ENCODE measurements around the gene STXBP1. TPM values are rescaled to one million over a fixed set of nuclear protein-coding genes. Genes with fewer than 3 reads are reported as not detected.

The STXBP1 gene
- total and polyA plus RNA-seq, 2 of the 8 experiments (the other 6 are each of a cell fraction or from before 2014, with no cell fraction given), result 11.5 to 60.9 TPM

GRCh38 chr9:127735530-127736185, 123.6 kb downstream of the STXBP1 start:
- FAIRE-seq, result no peak
- CTCF ChIA-PET (ENCODE audit: partially characterized antibody), result interaction anchor here (0.9 to 4.1 kb wide), 28 partner anchors 11 to 233 kb away, joined by 3 to 34 read pairs (median 8); partner anchors contain the start of genes CDK9, CFAP157, PTRH1 and ST6GALNAC4

More at GRCh38 chr9:127735530-127736185, 123.6 kb downstream of the STXBP1 start:
- TF ChIP-seq ATF3 (IDR thresholded peaks at IDR 0.05; ENCODE audit: insufficient read depth, low read depth, low read length) (no peak), YY1 (IDR thresholded peaks at IDR 0.05; ENCODE audit: low read depth, low read length) (no peak), ASH2L (IDR thresholded peaks at IDR 0.05; ENCODE audit: low read length) (peak; percentile 3), EP300 (IDR thresholded peaks at IDR 0.05; ENCODE audit: borderline replicate concordance in 1 of 2, low read depth in 2 of 2, low read length in 2 of 2) (no peak), RXRA (IDR thresholded peaks at IDR 0.05; ENCODE audit: insufficient read depth, low read depth, low read length) (no peak)
- Histone ChIP-seq H3K23me2 (ENCODE audit: low read depth, low read length) (0 out of 2 replicates have a peak, but pooled peaks cover 2% of the 10 kb centered on the region), H2BK20ac (ENCODE audit: low read length) (no peak overlapping the region), H3K36me3 (ENCODE audit: control insufficient read depth in 2 of 4, insufficient read depth in 4 of 4, low read length in 3 of 4) (no peaks in the 10 kb centered on the region), H2BK15ac (ENCODE audit: low read length) (no peak overlapping the region), H3K4me1 (replicated peaks in 1 of 4; ENCODE audit: control insufficient read depth in 3 of 4, insufficient read depth in 4 of 4, low read length in 3 of 4) (peaks cover 3 to 11% (median 6%) of the 10 kb centered on the region in 4 experiments; a peak in 6 of 7 replicates), H3K14ac (ENCODE audit: insufficient read length) (no peak overlapping the region), H2BK5ac (ENCODE audit: low read depth, low read length) (no peak overlapping the region), H3K4ac (replicated peaks; ENCODE audit: insufficient read length, low read depth, low read length) (no peak overlapping the region), H3K9ac (replicated peaks in 1 of 4; ENCODE audit: extremely low read depth in 1 of 4, low read depth in 3 of 4, low read length in 3 of 4) (peak overlapping the region in 1 of 4 experiments; percentile 36; a peak in 2 of 7 replicates), H3K4me3 (ENCODE audit: extremely low read depth in 1 of 4, insufficient read depth in 2 of 4, low read depth in 3 of 4, low read length in 4 of 4) (peak overlapping the region in 2 of 4 experiments; percentile 8 to 78; a peak in 2 of 8 replicates), H2BK120ac (replicated peaks; ENCODE audit: low read depth, low read length) (no peak overlapping the region), H4K5ac (ENCODE audit: insufficient read length, low read depth, low read length) (no peak overlapping the region), H3K27me3 (replicated peaks in 1 of 4; ENCODE audit: control insufficient read depth in 3 of 4, extremely low read depth in 1 of 4, insufficient read depth in 3 of 4, low read length in 3 of 4) (no peaks in the 10 kb centered on the region), H3K56ac (replicated peaks; ENCODE audit: insufficient read length, low read depth, low read length) (no peak overlapping the region), H3K23ac (ENCODE audit: insufficient read length) (no peak overlapping the region), H3K79me2 (ENCODE audit: control insufficient read depth in 1 of 2, insufficient read depth in 2 of 2, low read length in 2 of 2) (no peaks in the 10 kb centered on the region), H3K18ac (ENCODE audit: extremely low read depth, low read length) (no peak overlapping the region), H3K27ac (ENCODE audit: low read depth, low read length) (peak overlapping the region; percentile 46; the same call in 1 of the 2 replicates), H2BK12ac (ENCODE audit: low read depth, low read length) (0 out of 2 replicates have a peak overlapping the region, but pooled peaks have one; percentile 19), H4K20me1 (replicated peaks in 1 of 2; ENCODE audit: control insufficient read depth in 1 of 2, insufficient read depth in 2 of 2, low read length in 2 of 2) (peaks cover 0 to 4% of the 10 kb centered on the region in 2 experiments), H3K4me2 (ENCODE audit: insufficient read depth in 1 of 2, low read depth in 2 of 2, low read length in 2 of 2) (peak overlapping the region; percentile 0 to 53; a peak in 3 of 4 replicates), H2AFZ (ENCODE audit: low read length) (no peak overlapping the region), H3K79me1 (ENCODE audit: low read depth, low read length) (no peaks in the 10 kb centered on the region), H4K8ac (ENCODE audit: extremely low read depth, insufficient read depth, low read length) (no peak overlapping the region), H2AK5ac (ENCODE audit: low read depth, low read length) (peak overlapping the region; percentile 2; the same call in 1 of the 2 replicates), H4K91ac (replicated peaks; ENCODE audit: insufficient read length, low read length) (no peak overlapping the region), H3K9me3 (ENCODE audit: insufficient read depth in 2 of 2, low read depth in 1 of 2, low read length in 1 of 2) (no peaks in the 10 kb centered on the region)
- 44% methylated on average over 15 of the region's 15 CpGs; no CpG with 5 or more reads in 1 of the 2 experiments for WGBS, 2 experiments (ENCODE audit: extremely low coverage in 1 of 2, insufficient coverage in 1 of 2, insufficient read length in 1 of 2, insufficient replicate concordance in 2 of 2, low coverage in 1 of 2, low lambda C conversion rate in 2 of 2, missing lambda C conversion rate in 1 of 2)
- POLR2A ChIA-PET (ENCODE audit: partially characterized antibody), result interaction anchor here (1.3 to 2.7 kb wide), 4 partner anchors 9 to 163 kb away, joined by 5 to 11 read pairs (median 6); no protein-coding TSS in a partner anchor
- no peak for DNase-seq (ENCODE audit: low read depth in 1 of 2, low spot score in 2 of 2)
